SJCRH30 (cell line): ENCODE measurements around the gene KRT35. TPM values are rescaled to one million over a fixed set of nuclear protein-coding genes. Genes with fewer than 3 reads are reported as not detected.
A peak's percentile ranks its signal among the peaks of the same experiment; 100 is the strongest.

ENCODE experiments used
- DNase-seq, 2 experiments: peaks; one replicate each; pipeline ENCODE4 v3.0.0-alpha.2; 2015 to 2020
- H3K27ac ChIP-seq: fragments of 250-450 bp; sonication (Bioruptor Pico); 2 replicates; pipeline ENCODE4 v1.5.1; 2020; ENCODE audit warnings: mild to moderate bottlenecking, moderate library complexity
- H3K27me3 ChIP-seq: fragments of 250-450 bp; sonication (Bioruptor Pico); 2 replicates; pipeline ENCODE4 v1.5.1; 2020; ENCODE audit warnings: mild to moderate bottlenecking, moderate library complexity
- H3K36me3 ChIP-seq: fragments of 250-450 bp; sonication (Bioruptor Pico); 2 replicates; pipeline ENCODE4 v1.5.1; 2020; ENCODE audit warnings: mild to moderate bottlenecking, moderate library complexity
- H3K4me1 ChIP-seq: fragments of 250-450 bp; sonication (Bioruptor Pico); 2 replicates; pipeline ENCODE4 v1.5.1; 2020; ENCODE audit warnings: mild to moderate bottlenecking, moderate library complexity
- H3K4me3 ChIP-seq: fragments of 250-450 bp; sonication (Bioruptor Pico); 2 replicates; pipeline ENCODE4 v1.5.1; 2020; ENCODE audit warnings: mild to moderate bottlenecking, moderate library complexity
- H3K9me3 ChIP-seq: fragments of 250-450 bp; sonication (Bioruptor Pico); replicated peaks from 2 replicates; pipeline ENCODE4 v1.5.1; 2020; ENCODE audit warnings: mild to moderate bottlenecking, moderate library complexity
- total RNA-seq: library from RNA; depleted of rRNA; stranded (reverse); fragments of >200 nt; shearing (Covaris generic); gene quantifications from 2 replicates; pipeline ENCODE4 v1.2.3, GENCODE V29; 2014; rRNA removed

KRT35 gene
- not detected in 2 replicates for total RNA-seq

DNA sequence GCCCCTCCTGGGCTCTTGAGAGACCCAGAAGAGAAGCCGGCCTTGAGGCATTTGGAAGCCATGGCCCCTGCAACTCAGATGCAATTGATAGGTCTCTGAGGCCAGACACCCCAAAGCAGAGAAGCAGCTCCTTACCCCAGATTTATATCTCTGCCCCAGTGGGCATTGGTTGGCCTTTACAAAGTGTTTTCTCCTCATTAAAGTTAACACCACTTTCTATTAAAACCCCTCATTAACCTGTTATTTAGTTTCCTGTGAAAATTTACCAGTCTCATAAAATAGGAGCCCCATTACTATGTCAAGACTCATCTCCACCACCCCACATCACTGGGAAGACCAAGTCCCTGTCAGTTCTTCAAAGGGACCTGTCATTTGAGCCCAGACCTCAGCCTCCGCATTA, at the start of gene KRT35:
TSS of gene KRT35 (minus strand) at position 116 of the 400 bp plus-strand sequence. CDS start at position 62, 54 bp downstream.
- Histone ChIP-seq H3K4me3 (no peak within 1 kb of the TSS), H3K36me3 (no peaks in the 10 kb centered on the region), H3K27me3 (no peaks in the 10 kb centered on the region), H3K27ac (no peak within 1 kb of the TSS), H3K4me1 (no peaks in the 10 kb centered on the region), H3K9me3 (no peaks in the 10 kb centered on the region)
- no peak for DNase-seq

- no peak overlapping the region for H3K27ac ChIP-seq
- H3K27me3 ChIP-seq, result no peaks in the 10 kb centered on the region
Measured at GRCh38 chr17:41530062-41531048, 49.4 kb upstream of the KRT35 start.

DNA sequence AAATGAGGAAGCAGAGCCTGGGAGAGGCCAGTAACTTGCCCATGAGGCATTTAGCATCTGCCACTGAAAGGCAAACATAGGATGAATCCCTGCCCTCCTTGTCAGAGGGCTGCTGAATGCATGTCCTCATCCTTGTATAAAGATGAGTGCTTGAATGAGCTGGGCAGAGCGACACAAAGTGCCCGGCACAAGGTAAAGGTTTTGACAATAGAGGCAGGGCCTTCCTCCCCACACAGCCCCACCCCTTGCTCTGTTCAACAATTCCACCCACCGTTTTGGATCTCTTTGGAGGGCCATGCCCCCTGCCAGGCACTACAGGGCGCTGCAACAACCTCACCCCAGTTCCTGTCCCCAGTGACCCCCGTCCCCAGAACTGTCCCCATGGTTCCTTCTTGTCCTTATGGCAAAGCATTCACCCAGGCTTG, 48.6 kb upstream of the KRT35 start:
- no peaks in the 10 kb centered on the region for H3K27me3 ChIP-seq
- H3K4me3 ChIP-seq, result no peak overlapping the region
- no peaks in the 10 kb centered on the region for H3K4me1 ChIP-seq
- no peaks in the 10 kb centered on the region for H3K9me3 ChIP-seq
- no peaks in the 10 kb centered on the region for H3K36me3 ChIP-seq
- H3K27ac ChIP-seq, result no peak overlapping the region
- DNase-seq, result no peak

More at GRCh38 chr17:41530062-41531048, 49.4 kb upstream of the KRT35 start:
- H3K36me3 ChIP-seq, result no peaks in the 10 kb centered on the region
- no peak overlapping the region for H3K4me3 ChIP-seq
- H3K4me1 ChIP-seq, result no peaks in the 10 kb centered on the region
- no peak for DNase-seq
- H3K9me3 ChIP-seq, result no peaks in the 10 kb centered on the region

DNA sequence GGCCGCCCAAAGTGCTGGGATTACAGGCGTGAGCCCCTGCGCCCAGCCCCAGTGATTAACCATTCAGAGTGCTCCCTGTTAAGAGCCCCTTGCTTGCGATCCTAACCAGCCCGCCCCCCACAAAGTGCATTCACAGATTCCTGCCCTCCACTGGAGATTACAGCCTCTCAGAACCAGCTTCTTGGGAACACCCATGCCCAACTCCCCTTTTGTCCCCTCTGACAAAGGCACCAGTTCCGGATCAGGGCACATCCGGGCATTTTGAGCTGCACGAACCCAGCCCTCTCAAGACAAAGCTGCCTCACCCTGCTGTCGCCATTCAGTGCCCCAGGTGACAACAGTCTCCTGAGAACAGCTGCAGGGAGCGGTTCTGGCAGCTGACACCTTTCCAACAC, 48.0 kb upstream of the KRT35 start:
- Histone ChIP-seq H3K27ac (no peak overlapping the region), H3K27me3 (no peaks in the 10 kb centered on the region), H3K36me3 (no peaks in the 10 kb centered on the region), H3K4me3 (no peak overlapping the region), H3K4me1 (no peaks in the 10 kb centered on the region), H3K9me3 (no peaks in the 10 kb centered on the region)
- DNase-seq, result no peak

DNA sequence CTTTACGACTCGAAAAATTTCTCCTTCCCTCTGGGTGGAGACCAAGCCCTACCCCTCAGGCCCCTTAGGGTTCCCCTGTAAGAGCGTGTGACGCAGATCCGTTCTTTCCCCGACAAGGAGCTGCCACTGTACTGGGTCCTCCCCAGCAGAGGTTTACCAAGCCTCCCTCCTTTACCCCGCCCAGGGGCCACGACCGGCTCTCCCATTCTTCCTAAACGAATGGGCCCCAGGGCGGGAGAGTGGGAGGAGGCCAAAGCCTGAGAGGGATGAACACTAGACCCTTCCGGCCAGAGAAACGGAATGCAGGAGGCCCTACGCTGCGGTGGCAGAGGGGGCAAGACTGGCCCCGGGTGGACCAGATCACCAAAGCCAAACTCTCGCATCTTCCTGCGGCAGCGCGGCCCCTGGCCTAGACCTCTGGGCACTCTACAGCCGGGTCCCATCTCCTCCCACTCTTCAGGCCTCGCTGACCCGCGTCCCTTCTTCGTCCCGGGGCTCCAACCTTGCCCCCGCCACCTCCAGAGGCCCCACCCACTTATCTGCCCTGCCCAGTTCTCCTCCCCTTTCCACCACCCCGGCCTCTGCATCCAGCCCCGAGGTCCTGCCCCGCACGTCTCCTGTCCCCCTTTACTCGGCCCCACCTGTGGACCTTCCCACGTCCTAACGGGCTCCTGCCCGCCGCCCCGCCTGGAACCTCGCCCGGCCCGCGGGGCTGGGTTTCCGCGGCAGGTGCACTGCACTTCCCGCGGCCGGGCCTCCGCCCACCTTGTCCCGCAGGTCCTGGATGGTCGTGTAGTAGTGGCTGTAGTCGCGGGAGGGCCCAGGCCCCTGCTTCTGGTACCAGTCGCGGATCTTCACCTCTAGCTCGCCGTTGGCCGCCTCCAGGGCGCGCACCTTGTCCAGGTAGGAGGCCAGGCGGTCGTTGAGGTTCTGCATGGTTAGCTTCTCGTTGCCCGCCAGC, 46.4 kb upstream of the KRT35 start:
- Histone ChIP-seq H3K27ac (no peak overlapping the region), H3K27me3 (no peaks in the 10 kb centered on the region), H3K9me3 (no peaks in the 10 kb centered on the region), H3K36me3 (no peaks in the 10 kb centered on the region), H3K4me3 (no peak overlapping the region), H3K4me1 (no peaks in the 10 kb centered on the region)
- no peak for DNase-seq

- DNase-seq, result no peak
- no peaks in the 10 kb centered on the region for H3K9me3 ChIP-seq
- no peaks in the 10 kb centered on the region; the same call in 1 of the 2 replicates for H3K4me1 ChIP-seq
- no peaks in the 10 kb centered on the region for H3K36me3 ChIP-seq
- no peaks in the 10 kb centered on the region for H3K27me3 ChIP-seq
- no peak overlapping the region for H3K4me3 ChIP-seq
- no peak overlapping the region for H3K27ac ChIP-seq
Measured at GRCh38 chr17:41524261-41524660, 43.3 kb upstream of the KRT35 start.

GRCh38 chr17:41523787-41524186, 42.8 kb upstream of the KRT35 start:
- Histone ChIP-seq H3K4me3 (no peak overlapping the region), H3K27me3 (no peaks in the 10 kb centered on the region), H3K27ac (no peak overlapping the region), H3K9me3 (no peaks in the 10 kb centered on the region), H3K4me1 (no peaks in the 10 kb centered on the region; the same call in 1 of the 2 replicates), H3K36me3 (no peaks in the 10 kb centered on the region)
- no peak for DNase-seq

DNA sequence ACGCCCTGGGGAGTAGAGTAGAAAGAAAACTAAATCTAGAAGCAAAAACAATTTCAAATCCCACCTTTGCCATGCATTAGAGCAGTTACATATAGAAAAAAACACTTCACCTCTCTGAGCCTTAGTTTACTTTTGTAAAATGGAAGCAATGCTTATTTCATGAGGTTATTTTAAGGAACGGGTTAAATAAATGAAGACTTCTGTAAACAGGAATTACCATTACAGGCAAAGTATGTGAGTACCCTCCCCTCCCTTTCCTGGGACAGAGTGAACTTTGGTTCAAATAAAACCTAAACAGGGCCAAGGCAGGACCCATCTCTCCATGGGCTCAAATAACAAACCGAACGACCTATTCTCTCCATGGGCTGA, 42.3 kb upstream of the KRT35 start:
- Histone ChIP-seq H3K27ac (no peak overlapping the region), H3K4me3 (no peak overlapping the region), H3K4me1 (no peaks in the 10 kb centered on the region; the same call in 1 of the 2 replicates), H3K36me3 (no peaks in the 10 kb centered on the region), H3K9me3 (no peaks in the 10 kb centered on the region), H3K27me3 (no peaks in the 10 kb centered on the region)
- DNase-seq, result no peak

DNA sequence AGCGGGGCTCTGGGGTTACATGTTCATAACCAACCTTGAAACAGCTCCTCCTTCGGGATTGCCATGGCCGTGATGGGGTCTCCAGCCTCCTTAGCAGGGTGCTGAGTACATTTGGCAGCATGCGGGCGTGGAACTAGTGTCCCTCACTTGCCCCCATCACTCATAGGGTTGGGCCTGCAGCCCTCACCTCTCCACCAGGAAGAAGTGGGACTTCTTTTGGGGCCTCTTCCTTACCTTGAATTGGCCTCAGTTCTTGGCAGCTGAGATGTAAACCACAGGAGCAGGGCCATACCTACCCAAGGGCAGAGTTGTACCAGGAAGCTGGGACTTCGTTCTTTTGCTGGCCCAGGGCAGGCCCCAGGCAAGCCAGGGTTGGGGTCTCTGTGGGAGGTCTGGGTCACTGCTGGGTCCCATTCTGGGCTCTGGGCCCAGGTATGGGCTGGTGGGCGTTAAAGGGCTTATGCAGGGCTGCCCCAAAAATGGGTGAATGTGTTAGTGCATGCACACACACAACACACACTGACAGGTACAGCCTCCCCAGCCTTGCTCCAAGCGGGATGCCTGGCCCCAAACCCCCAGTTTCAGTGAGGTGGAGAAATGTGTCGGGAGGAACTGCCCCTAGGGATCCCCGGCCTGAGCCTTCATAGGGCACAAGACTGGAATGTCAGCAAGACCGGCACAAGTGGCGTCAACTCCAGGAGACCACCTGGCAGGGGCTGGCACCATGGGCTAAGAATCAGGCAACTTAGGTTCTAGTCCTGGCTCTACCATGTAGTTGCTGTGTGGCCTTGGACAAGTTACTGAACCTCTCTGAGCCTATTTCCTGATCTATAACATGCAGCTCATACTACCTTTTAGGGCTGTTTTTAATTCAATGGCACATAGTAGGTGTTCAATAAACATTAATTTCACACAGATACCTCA, 41.6 kb upstream of the KRT35 start:
- H3K36me3 ChIP-seq, result no peaks in the 10 kb centered on the region
- H3K4me1 ChIP-seq, result no peaks in the 10 kb centered on the region; the same call in 1 of the 2 replicates
- no peak overlapping the region for H3K27ac ChIP-seq
- H3K9me3 ChIP-seq, result no peaks in the 10 kb centered on the region
- H3K27me3 ChIP-seq, result no peaks in the 10 kb centered on the region
- no peak overlapping the region for H3K4me3 ChIP-seq
- DNase-seq, result no peak

GRCh38 chr17:41521574-41522261, 40.8 kb upstream of the KRT35 start:
- Histone ChIP-seq H3K4me1 (no peaks in the 10 kb centered on the region; the same call in 1 of the 2 replicates), H3K27me3 (no peaks in the 10 kb centered on the region), H3K36me3 (no peaks in the 10 kb centered on the region), H3K9me3 (no peaks in the 10 kb centered on the region), H3K4me3 (no peak overlapping the region), H3K27ac (no peak overlapping the region)
- no peak for DNase-seq

DNA sequence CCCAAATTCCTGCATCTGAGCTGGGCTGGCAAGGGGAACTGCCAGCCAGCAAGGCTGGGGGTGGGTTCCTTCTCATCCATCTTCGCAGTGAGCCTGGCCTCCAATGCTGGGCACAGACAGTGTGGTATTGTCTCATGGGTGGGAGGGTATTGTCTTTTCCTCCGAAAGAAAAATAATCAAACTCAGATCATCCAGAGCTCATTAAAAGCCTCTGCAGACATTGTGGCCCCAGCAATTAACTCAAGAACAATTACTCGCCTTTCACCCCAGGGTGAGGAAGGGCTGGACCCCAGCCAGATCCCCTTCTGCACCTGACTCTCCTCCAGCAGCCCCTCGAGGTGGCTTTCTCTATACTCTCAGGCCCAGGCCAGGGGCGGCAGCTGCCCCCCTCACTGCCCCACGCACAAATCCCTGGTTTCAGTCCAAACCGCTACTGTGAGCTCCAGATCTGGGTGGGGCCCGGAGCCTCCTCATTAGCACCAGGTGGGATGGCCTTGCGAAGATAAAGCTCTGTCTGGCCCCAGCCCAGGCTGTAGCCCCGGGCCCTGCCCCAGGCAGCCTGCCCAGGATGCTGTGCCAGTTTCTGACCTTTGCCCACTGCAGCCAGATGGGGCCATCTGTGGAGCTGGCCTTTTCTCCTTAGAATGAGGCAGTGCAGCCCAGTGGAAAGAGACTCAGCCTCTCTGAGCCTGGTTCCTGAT, 40.0 kb upstream of the KRT35 start:
- DNase-seq, result peak; percentile 19 to 27
- Histone ChIP-seq H3K4me3 (no peak overlapping the region), H3K4me1 (no peaks in the 10 kb centered on the region; the same call in 1 of the 2 replicates), H3K27me3 (no peaks in the 10 kb centered on the region), H3K36me3 (no peaks in the 10 kb centered on the region), H3K27ac (no peak overlapping the region), H3K9me3 (no peaks in the 10 kb centered on the region)

DNA sequence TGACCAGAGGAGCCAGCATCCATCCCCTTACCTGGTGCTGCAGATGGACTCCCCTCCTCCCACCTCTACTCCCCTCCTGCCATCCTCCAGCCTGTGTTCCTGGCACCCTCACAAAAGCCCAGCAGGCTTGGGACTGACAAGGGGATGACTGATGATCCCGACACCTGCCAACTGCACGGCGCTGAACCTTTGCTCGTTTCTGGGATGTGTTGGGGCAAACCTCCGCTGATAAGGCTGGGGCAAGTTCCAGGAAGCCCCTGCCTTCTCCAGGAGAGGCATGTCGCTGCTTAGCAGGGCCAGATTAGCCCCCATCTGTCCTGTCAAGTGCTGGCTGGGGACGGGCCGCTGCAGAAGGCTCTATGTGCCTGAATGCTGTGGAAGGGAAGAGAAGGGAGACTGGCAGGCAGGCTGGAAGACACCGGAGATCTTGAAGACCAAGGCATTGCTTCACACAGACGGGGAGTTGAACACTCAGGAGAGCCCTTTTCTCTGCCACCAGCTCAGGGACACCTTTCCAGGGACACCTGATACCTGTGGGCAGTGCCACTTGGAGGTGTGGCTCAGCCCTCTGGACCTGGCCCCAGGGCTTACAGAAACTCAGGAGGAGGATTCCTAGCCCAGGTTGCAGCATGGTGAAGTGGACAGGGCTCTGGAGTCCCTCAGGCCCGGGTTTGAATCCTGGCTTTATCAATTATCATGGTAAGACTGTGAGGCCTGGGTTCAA, 38.7 kb upstream of the KRT35 start:
- H3K27ac ChIP-seq, result no peak overlapping the region
- H3K4me3 ChIP-seq, result no peak overlapping the region
- no peaks in the 10 kb centered on the region for H3K27me3 ChIP-seq

More for the DNA sequence above, 38.7 kb upstream of the KRT35 start:
- Histone ChIP-seq H3K9me3 (no peaks in the 10 kb centered on the region), H3K4me1 (no peaks in the 10 kb centered on the region; the same call in 1 of the 2 replicates), H3K36me3 (no peaks in the 10 kb centered on the region)
- DNase-seq, result peak; percentile 24 to 44
